GM12891 (cell line): ENCODE measurements around the gene ZNF175.

ENCODE experiments used
- PAX5 ChIP-seq: IDR thresholded peaks from 2 replicates; pipeline ENCODE4 v1.6.1; 2011; ENCODE audit warnings: low read length, moderate library complexity, mild to moderate bottlenecking; ENCODE audit not compliant: insufficient read depth, severe bottlenecking
- POLR2A ChIP-seq: IDR thresholded peaks from 2 replicates; pipeline ENCODE4 v1.6.1; 2011; ENCODE audit warnings: low read depth, low read length, control low read depth
- POLR2AphosphoS5 ChIP-seq: IDR thresholded peaks from 2 replicates; pipeline ENCODE4 v1.6.1; 2011; ENCODE audit warnings: low read depth, low read length, control low read depth
- SPI1 ChIP-seq: IDR thresholded peaks from 2 replicates; pipeline ENCODE4 v1.6.1; 2011; ENCODE audit warnings: low read depth, low read length, control low read depth
- TAF1 ChIP-seq: IDR thresholded peaks from 2 replicates; pipeline ENCODE4 v1.6.1; 2011; ENCODE audit warnings: low read depth, low read length, control low read depth

DNA sequence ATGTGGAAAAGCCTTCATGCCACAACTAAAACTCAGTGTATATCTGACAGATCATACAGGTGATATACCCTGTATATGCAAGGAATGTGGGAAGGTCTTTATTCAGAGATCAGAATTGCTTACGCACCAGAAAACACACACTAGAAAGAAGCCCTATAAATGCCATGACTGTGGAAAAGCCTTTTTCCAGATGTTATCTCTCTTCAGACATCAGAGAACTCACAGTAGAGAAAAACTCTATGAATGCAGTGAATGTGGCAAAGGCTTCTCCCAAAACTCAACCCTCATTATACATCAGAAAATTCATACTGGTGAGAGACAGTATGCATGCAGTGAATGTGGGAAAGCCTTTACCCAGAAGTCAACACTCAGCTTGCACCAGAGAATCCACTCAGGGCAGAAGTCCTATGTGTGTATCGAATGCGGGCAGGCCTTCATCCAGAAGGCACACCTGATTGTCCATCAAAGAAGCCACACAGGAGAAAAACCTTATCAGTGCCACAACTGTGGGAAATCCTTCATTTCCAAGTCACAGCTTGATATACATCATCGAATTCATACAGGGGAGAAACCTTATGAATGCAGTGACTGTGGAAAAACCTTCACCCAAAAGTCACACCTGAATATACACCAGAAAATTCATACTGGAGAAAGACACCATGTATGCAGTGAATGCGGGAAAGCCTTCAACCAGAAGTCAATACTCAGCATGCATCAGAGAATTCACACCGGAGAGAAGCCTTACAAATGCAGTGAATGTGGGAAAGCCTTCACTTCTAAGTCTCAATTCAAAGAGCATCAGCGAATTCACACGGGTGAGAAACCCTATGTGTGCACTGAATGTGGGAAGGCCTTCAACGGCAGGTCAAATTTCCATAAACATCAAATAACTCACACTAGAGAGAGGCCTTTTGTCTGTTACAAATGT is 16.4 kb downstream of the ZNF175 start:
- TF ChIP-seq POLR2AphosphoS5 = no peak
- no peak for TF ChIP-seq POLR2A
- no peak for TF ChIP-seq SPI1
- no peak for TF ChIP-seq TAF1
- no peak for TF ChIP-seq PAX5
